CD4-positive, alpha-beta memory T cell (primary cell): ENCODE results near the gene SRGAP2C. TPM values are rescaled to one million over a fixed set of nuclear protein-coding genes. Genes with fewer than 3 reads are reported as not detected.
A peak's percentile ranks its signal among the peaks of the same experiment; 100 is the strongest.
"Not testable (repeated sequence)": the region's sequence is repeated elsewhere in the genome, so short reads cannot be mapped to it uniquely, and the experiment has no call there.

Experiments
- CTCF ChIA-PET: fragments of 350-600 bp; sonication (Branson Sonifier 250); formaldehyde crosslinking; loops from one replicate; lab custom pipeline; 2021; ENCODE audit warnings: inconsistent platforms; ENCODE audit not compliant: partially characterized antibody; lab: Charles Lee
- POLR2A ChIA-PET: fragments of 350-600 bp; sonication (Branson Sonifier 250); formaldehyde crosslinking; loops from one replicate; lab custom pipeline; 2021; ENCODE audit not compliant: partially characterized antibody; lab: Charles Lee
- DNase-seq, 5 donors: peaks; one replicate each; pipeline versions ENCODE4 v3.0.0 to v3.0.0-alpha.2; 2020 to 2022; ENCODE audit warnings: mixed read lengths in 1 of 5
- H3K27ac ChIP-seq: one replicate; pipeline ENCODE4 v1.7.0; 2013; ENCODE audit warnings: low read depth, low read length
- H3K27me3 ChIP-seq: 2 replicates; pipeline ENCODE4 v1.7.0; 2013; ENCODE audit warnings: mild to moderate bottlenecking, low read length, moderate library complexity; ENCODE audit not compliant: insufficient read depth
- H3K36me3 ChIP-seq: 2 replicates; pipeline ENCODE4 v1.7.0; 2013; ENCODE audit warnings: mild to moderate bottlenecking, low read length, moderate library complexity; ENCODE audit not compliant: insufficient read depth
- H3K4me1 ChIP-seq: 2 replicates; pipeline ENCODE4 v1.7.0; 2013; ENCODE audit warnings: mild to moderate bottlenecking, low read length, moderate library complexity; ENCODE audit not compliant: insufficient read depth
- H3K4me3 ChIP-seq, 2 donors: one replicate each; pipeline ENCODE4 v1.7.0; 2013; ENCODE audit warnings: low read length in 2 of 2, mild to moderate bottlenecking in 1 of 2
- H3K9me3 ChIP-seq, 2 donors: one replicate each; pipeline ENCODE4 v1.7.0; 2013; ENCODE audit warnings: low read length in 2 of 2, control low read depth in 1 of 2; ENCODE audit not compliant: control insufficient read depth in 1 of 2
- H3K27ac Mint-ChIP-seq, 7 donors: one replicate each; pipeline ENCODE4 v1.8.0; 2020 to 2021; ENCODE audit warnings: mixed read lengths in 7 of 7, mild to moderate bottlenecking in 6 of 7, inconsistent platforms in 3 of 7, moderate library complexity in 3 of 7
- H3K27me3 Mint-ChIP-seq, 2 donors: one replicate each; pipeline ENCODE4 v1.8.0; 2020 to 2021; ENCODE audit warnings: mixed read lengths in 2 of 2
- H3K36me3 Mint-ChIP-seq, 2 donors: one replicate each; pipeline ENCODE4 v1.8.0; 2020 to 2021; ENCODE audit warnings: mixed read lengths in 2 of 2, inconsistent platforms in 1 of 2, mild to moderate bottlenecking in 1 of 2
- H3K4me1 Mint-ChIP-seq, 4 donors: one replicate each; pipeline ENCODE4 v1.8.0; 2020 to 2021; ENCODE audit warnings: mixed read lengths in 4 of 4, mild to moderate bottlenecking in 1 of 4
- H3K4me3 Mint-ChIP-seq, 8 donors: one replicate each; pipeline ENCODE4 v1.8.0; 2020 to 2021; ENCODE audit warnings: mixed read lengths in 8 of 8, mild to moderate bottlenecking in 7 of 8, moderate library complexity in 6 of 8, inconsistent platforms in 3 of 8
- H3K9me3 Mint-ChIP-seq, 8 donors: one replicate each; pipeline ENCODE4 v1.8.0; 2020 to 2021; ENCODE audit warnings: mixed read lengths in 8 of 8, mild to moderate bottlenecking in 5 of 8, inconsistent platforms in 3 of 8, moderate library complexity in 1 of 8
- intact Hi-C: fragments of 100-400 bp; cut with micrococcal nuclease; formaldehyde crosslinking; loops from one replicate; pipeline ENCODE4 v1.15.1; 2023
- polyA plus RNA-seq, 2 donors: library from polyadenylated mRNA; unstranded; fragments of 300-500 nt; fragmentation: Illumina TruSeq; gene quantifications; one replicate each; pipeline ENCODE4 v1.2.3, GENCODE V29; 2021
- total RNA-seq, 2 experiments: library from RNA; stranded (reverse); gene quantifications; one replicate each; pipeline ENCODE4 v1.2.3, GENCODE V29; 2021

The SRGAP2C gene
- total and polyA plus RNA-seq, 4 experiments from 2014 or later: 2.1 to 29.0 (median 16.1) TPM

DNA sequence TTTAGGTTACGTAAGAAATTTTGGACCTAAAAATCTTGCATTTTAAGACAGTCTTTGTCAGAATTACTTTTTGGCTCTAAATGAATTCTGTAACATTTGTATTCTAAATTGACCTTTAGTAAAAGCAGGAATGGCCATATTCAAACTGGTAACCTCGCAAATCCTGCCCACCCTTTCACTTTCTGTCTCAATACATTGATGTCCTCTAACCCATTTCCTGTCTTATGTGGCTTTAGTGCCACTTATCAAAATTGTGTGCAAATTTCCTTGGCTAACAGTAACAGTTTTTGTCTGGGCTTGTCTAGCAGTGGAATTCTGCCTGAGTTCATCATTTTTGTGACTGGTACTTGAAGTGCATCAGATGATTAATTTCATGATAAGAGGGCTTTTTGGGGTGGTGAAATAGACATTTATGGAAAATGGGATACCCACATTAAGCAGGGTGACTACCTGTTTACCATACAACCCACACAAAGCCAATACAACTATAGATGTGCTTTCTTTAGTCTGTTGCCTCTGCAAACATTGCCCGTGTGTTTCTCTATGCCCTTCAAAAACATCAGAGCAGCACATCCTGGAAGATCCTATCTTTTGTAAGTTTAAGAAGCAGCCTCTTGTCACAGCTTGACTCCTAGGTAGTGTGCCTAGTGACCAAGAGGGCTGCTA, 205.3 kb downstream of the SRGAP2C start:
- intact Hi-C loops, H3K27ac ChIP-seq, H3K4me3 ChIP-seq, H3K9me3 Mint-ChIP-seq, H3K9me3 ChIP-seq, POLR2A ChIA-PET, H3K27me3 ChIP-seq, H3K27ac Mint-ChIP-seq, H3K4me1 ChIP-seq, CTCF ChIA-PET, DNase-seq, H3K4me3 Mint-ChIP-seq, H3K27me3 Mint-ChIP-seq, H3K36me3 ChIP-seq, H3K36me3 Mint-ChIP-seq, H3K4me1 Mint-ChIP-seq: not testable (repeated sequence)

DNA sequence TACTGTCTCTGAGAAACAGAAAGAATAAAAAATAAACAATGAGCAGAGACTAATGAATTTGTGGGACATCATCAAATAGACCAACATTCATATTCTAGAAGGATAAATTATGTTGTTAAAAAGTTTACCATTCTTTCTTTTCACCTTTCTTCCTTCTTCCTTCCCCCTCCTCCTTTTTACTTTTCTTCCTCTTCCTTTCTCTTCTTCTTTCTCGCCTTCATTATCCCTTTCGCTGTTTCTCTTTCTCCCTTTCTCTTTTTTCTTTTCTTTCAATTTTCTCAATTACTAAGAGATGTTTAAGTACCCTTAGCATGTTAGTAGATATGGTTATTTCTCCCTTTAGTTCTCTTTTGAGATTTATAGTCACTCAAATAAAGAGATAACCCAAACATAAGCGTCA, 207.4 kb downstream of the SRGAP2C start:
- H3K27me3 ChIP-seq, H3K4me1 Mint-ChIP-seq, H3K4me1 ChIP-seq, H3K9me3 ChIP-seq, DNase-seq, H3K27me3 Mint-ChIP-seq, H3K36me3 Mint-ChIP-seq, H3K36me3 ChIP-seq, POLR2A ChIA-PET, H3K9me3 Mint-ChIP-seq, H3K27ac ChIP-seq, H3K4me3 ChIP-seq, H3K4me3 Mint-ChIP-seq, intact Hi-C loops, CTCF ChIA-PET, H3K27ac Mint-ChIP-seq: not testable (repeated sequence)

GRCh38 chr1:121395718-121396201, 211.0 kb downstream of the SRGAP2C start:
- H3K27ac ChIP-seq, intact Hi-C loops, H3K36me3 Mint-ChIP-seq, POLR2A ChIA-PET, H3K27me3 Mint-ChIP-seq, CTCF ChIA-PET, H3K9me3 ChIP-seq, H3K27me3 ChIP-seq, H3K4me3 ChIP-seq, H3K4me1 ChIP-seq, H3K36me3 ChIP-seq: not testable (repeated sequence)
- Mint-ChIP-seq H3K4me1 (peaks cover 7 to 11% (median 10%) of the 10 kb centered on the region in 4 donors), H3K9me3 (peaks cover 1 to 10% (median 10%) of the 10 kb centered on the region in 8 donors), H3K4me3 (peak overlapping the region; percentile 79 to 89 (median 87)), H3K27ac (peak overlapping the region in 5 of 7 donors; percentile 48 to 84 (median 73))
- DNase-seq: peak in 3 of 5 donors; percentile 6 to 34 (median 12)

DNA sequence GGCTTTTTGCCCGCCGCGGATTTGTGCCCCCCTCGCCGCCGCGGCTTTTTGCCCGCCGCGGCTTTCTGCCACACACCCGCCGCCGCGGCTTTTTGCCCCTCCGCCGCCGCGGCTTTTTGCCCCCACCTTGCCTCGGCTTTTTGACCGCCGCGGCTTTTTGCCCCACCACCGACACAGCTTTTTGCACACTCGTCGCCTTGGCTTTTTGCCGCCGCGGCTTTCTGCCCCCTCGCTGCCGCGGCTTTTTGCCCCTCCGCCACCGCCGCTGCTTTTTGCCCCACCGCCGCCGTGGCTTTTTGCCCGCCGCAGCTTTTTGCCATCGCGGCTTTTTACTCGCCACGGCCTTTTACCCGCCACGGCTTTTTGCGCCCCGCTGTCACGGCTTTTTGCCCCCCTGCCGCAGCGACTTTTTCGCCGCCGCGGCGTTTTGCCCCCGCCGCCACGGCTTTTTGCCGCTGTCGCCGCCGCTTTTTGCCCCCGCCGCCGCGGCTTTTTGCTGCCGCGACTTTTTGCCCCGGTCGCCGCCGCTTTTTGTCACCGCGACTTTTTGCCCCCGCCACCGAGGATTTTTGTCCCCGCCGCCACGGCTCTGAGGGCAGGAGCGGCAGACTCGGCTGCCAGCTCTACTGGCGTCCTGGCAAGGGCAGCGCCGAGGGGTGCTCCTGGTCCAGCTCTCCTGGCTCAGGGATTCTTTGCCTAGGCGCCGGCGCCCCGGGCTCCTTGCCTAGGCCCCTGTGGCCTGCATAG, 211.7 kb downstream of the SRGAP2C start:
- H3K9me3 ChIP-seq, H3K4me1 ChIP-seq, POLR2A ChIA-PET, CTCF ChIA-PET, intact Hi-C loops, H3K27ac ChIP-seq, H3K36me3 ChIP-seq, H3K27me3 Mint-ChIP-seq, H3K27me3 ChIP-seq: not testable (repeated sequence)
- H3K4me3 Mint-ChIP-seq: peak overlapping the region; percentile 82 to 93 (median 89)
- H3K36me3 Mint-ChIP-seq: peaks cover 12% of the 10 kb centered on the region in 2 donors
- H3K4me3 ChIP-seq: peak overlapping the region in 1 of 2 donors; percentile 28
- H3K27ac Mint-ChIP-seq: peak overlapping the region in 6 of 7 donors; percentile 43 to 88 (median 74)
- DNase-seq: peak; percentile 27 to 49 (median 32)
- peaks cover 5 to 17% (median 16%) of the 10 kb centered on the region in 8 donors for H3K9me3 Mint-ChIP-seq
- H3K4me1 Mint-ChIP-seq: peaks cover 14 to 18% (median 16%) of the 10 kb centered on the region in 4 donors

DNA sequence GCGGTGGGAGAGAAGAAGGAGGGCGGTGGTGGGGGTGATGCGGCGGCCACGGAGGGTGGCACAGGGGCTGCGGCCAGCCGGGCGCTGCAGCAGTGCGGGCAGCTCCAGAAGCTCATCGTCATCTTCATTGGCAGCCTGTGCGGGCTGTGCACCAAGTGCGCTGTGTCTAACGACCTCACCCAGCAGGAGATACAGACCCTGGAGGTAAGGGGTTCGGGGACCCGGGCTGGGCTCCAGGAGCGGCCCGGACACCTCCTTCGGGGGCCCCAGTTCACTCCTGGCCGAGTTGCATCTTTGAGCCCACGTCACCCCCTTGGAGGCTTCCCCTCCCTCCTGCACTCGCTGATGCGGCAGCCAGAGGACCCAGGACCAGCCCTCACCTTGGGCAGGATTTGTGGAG, 212.3 kb downstream of the SRGAP2C start:
- H3K9me3 Mint-ChIP-seq: peaks cover 5 to 22% (median 16%) of the 10 kb centered on the region in 8 donors
- H3K27ac ChIP-seq, H3K4me1 ChIP-seq, H3K27me3 ChIP-seq, POLR2A ChIA-PET, DNase-seq, H3K27me3 Mint-ChIP-seq, CTCF ChIA-PET, H3K9me3 ChIP-seq, intact Hi-C loops, H3K36me3 ChIP-seq: not testable (repeated sequence)
- H3K4me3 ChIP-seq: peak overlapping the region in 1 of 2 donors; percentile 28
- peaks cover 12% of the 10 kb centered on the region in 2 donors for H3K36me3 Mint-ChIP-seq
- H3K4me1 Mint-ChIP-seq: peaks cover 14 to 22% (median 17%) of the 10 kb centered on the region in 4 donors
- peak overlapping the region in 3 of 7 donors; percentile 74 to 88 (median 88) for H3K27ac Mint-ChIP-seq
- peak overlapping the region; percentile 82 to 93 (median 89) for H3K4me3 Mint-ChIP-seq

- Mint-ChIP-seq H3K4me1 (peaks cover 14 to 22% (median 17%) of the 10 kb centered on the region in 4 donors), H3K36me3 (peaks cover 12% of the 10 kb centered on the region in 2 donors), H3K9me3 (peaks cover 5 to 26% (median 19%) of the 10 kb centered on the region in 8 donors)
- H3K4me3 ChIP-seq, H3K36me3 ChIP-seq, POLR2A ChIA-PET, H3K27me3 Mint-ChIP-seq, CTCF ChIA-PET, H3K9me3 ChIP-seq, H3K27ac ChIP-seq, H3K4me1 ChIP-seq, H3K4me3 Mint-ChIP-seq, DNase-seq, intact Hi-C loops, H3K27me3 ChIP-seq, H3K27ac Mint-ChIP-seq: not testable (repeated sequence)
Measured at GRCh38 chr1:121399193-121399592, 214.4 kb downstream of the SRGAP2C start.

GRCh38 chr1:121400108-121400507, 215.3 kb downstream of the SRGAP2C start:
- CTCF ChIA-PET, H3K9me3 ChIP-seq, H3K27me3 ChIP-seq, H3K36me3 ChIP-seq, DNase-seq, POLR2A ChIA-PET, H3K4me1 ChIP-seq, intact Hi-C loops, H3K27ac ChIP-seq, H3K27me3 Mint-ChIP-seq, H3K4me3 ChIP-seq: not testable (repeated sequence)
- H3K36me3 Mint-ChIP-seq: peaks cover 12% of the 10 kb centered on the region in 2 donors
- peak overlapping the region in 2 of 7 donors; percentile 72 to 79 for H3K27ac Mint-ChIP-seq
- peak overlapping the region in 5 of 8 donors; percentile 41 to 85 (median 80) for H3K4me3 Mint-ChIP-seq
- H3K4me1 Mint-ChIP-seq: peaks cover 14 to 22% (median 17%) of the 10 kb centered on the region in 4 donors
- peaks cover 5 to 26% (median 19%) of the 10 kb centered on the region in 8 donors for H3K9me3 Mint-ChIP-seq
